ENCODE results near the gene PTPRT.

Gene PTPRT

GRCh38 chr20:42432496-42433334 is 757.0 kb downstream of the PTPRT start:
- DNase-seq, result no peak

- DNase-seq, result no peak
Observed at GRCh38 chr20:42430598-42430997, 759.1 kb downstream of the PTPRT start.

DNA sequence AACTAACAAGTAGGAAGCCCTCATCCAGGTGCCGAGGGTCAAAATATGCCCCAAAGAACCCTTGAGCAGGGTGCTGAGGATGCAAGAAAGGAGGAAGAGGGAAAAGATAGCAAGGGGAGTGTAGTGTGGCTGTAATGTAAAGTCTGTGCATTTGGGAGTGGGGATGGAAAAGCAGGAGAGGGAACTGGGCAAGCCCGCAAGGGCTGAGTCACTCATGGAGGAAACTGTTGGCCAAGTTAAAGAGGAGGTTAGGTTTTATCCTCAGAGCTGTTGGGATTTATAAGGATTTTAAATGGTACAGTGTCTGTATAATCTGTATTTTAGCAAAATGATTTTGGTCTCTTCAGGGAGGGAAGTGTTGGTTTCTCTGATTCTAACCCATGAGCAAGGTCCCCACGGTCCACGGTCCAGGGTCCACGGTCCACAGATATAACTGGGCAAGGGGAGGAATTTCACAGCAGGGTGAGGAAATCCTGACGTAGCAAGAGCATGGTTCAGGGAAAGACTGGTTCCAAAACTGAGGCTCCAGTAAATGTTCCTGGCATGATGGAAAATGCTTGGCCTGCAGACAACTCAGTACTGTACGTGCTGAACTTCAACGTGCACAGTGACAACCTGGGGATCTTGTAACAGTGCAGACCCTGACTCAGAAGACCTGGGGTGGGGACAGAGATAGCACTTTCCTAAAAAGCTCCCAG is 759.8 kb downstream of the PTPRT start:
- no peak for DNase-seq

DNA sequence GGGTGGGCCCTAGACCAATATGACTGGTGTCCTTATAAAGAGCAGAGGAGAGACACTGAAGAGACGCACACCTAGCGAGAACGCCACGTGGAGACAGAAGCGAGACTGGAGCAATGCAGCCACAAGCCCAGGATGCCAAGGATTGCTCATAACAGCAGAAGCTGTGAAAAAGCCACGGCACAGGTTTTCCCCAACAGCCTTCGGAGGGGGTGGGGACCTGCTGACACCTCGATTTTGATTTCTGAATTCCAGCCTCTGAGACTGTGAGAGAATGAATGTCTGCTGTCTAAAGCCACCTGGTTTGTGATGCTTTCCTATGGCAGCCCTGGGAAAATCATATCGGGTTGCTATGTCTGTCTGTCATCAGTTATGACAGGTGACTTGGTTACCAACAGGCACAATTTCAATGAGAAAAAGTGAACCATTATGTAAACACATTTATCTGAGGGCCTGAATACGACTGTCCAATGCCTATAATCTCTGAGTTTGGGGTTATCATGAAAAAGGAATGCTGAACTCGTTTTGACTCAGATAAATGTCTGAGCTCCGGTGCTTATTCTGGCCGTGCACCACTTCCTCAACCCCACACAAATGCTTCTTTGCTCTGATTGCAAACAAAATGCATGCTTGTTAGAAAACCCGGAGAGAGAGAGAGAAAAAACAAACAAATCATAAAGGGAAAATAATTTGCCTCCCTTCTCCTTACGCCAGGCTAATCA is 769.7 kb downstream of the PTPRT start:
- DNase-seq, result no peak

DNA sequence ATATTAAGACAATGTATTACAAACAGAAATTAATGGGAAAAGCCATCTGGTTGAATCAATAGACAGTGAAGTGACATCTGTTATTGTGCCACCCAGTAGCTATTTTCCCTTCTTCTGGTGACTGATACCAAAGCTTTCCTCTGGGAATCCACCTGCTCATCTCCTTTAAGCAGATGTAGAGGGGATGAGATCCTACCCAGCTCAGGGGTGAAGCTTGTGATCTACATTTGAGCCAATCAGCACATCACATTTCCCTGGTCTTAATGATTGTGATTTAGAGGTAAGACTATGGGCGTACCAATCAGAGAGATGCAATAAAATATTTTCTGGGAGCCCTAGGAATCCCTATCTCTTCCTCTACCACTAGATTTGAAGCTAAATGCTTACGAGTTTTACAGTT is 782.9 kb downstream of the PTPRT start:
- DNase-seq, result no peak

- no peak for DNase-seq
Observed at GRCh38 chr20:42402455-42402854, 787.3 kb downstream of the PTPRT start.

GRCh38 chr20:42401613-42402012 is 788.1 kb downstream of the PTPRT start:
- DNase-seq, result no peak

DNA sequence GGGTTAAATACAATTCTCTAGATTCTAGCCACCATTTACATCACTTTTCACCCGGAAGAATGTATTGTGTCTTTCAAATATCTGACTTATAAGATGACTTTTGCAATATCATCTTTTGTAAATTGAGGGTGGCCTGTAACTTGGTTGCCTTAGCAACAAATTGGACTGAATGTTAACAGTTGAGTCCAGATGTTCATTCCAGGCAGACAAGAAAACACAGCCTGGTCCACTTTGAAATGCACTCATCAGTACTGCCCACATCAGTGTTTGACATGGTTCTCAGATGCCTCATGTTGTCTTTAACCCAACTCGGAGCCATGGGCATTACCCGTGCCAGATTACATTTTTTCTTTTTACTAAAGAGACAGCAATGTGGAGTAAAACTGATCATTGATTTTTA is 789.9 kb downstream of the PTPRT start:
- no peak for DNase-seq

GRCh38 chr20:42392442-42392841 is 797.3 kb downstream of the PTPRT start:
- DNase-seq, result no peak

GRCh38 chr20:42391807-42392206 is 797.9 kb downstream of the PTPRT start:
- DNase-seq, result no peak

- no peak for DNase-seq
Observed at GRCh38 chr20:42380287-42380686, 809.4 kb downstream of the PTPRT start.

- DNase-seq, result no peak
Observed at GRCh38 chr20:42379385-42379784, 810.3 kb downstream of the PTPRT start.

DNA sequence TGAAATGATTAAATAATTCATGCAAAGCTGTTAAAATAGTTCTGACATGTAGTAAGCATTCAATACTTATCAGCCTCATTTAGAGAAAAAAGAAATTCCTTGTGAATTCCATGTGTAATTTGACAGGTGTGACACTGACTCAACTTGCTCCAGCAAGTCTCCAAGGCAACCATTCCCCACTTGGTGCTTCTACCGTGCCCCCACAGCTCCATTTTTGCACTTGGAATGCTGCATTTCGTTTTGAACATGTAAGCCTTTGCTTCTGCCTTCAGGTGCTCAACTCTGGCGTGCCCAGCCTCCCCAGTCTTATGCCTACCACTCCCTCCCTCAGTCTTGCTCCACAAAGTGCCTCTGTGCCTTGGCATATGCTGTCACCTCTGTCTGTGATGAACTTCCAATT is 810.9 kb downstream of the PTPRT start:
- no peak for DNase-seq

GRCh38 chr20:42376131-42376530 is 813.6 kb downstream of the PTPRT start:
- no peak for DNase-seq

DNA sequence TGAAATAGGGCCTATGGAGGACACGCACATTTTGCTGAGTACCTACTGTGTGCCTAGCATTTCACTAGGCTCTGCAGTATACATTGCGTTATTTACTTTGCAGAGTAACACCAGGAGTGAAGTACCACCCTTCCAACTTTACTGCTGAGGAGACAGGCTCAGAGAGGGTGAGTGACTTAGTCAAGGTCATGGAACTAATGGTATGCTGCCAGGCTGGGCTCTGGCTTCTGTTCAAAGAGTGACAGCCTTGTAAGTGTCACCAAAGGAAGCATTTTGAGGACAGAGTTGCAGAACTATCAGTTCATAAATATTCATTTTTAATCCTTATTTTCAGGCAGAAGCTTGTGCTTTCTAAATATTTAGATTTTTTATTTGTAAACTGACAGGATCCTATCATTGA is 816.7 kb downstream of the PTPRT start:
- DNase-seq, result no peak

DNA sequence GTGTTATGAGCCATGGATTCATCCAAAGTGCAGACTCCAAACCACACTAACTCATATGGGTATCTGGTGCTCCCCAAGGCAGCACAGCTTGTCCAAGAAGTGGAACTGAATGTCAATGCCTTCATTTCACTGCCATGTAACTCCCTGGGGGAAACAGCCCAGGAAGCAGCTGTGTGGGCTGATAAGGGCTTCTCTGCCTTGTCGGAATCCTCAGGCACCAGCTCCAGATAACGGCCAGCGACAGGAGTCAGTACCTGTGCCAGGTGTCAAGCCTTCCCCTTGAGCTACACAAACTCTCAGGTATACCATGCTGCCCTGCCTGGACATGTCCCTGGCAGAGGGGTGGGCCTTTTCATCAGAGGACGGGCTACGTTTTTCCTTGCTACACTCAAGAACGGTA is 819.6 kb downstream of the PTPRT start:
- no peak for DNase-seq

- no peak for DNase-seq
Observed at GRCh38 chr20:42368910-42369309, 820.8 kb downstream of the PTPRT start.

DNA sequence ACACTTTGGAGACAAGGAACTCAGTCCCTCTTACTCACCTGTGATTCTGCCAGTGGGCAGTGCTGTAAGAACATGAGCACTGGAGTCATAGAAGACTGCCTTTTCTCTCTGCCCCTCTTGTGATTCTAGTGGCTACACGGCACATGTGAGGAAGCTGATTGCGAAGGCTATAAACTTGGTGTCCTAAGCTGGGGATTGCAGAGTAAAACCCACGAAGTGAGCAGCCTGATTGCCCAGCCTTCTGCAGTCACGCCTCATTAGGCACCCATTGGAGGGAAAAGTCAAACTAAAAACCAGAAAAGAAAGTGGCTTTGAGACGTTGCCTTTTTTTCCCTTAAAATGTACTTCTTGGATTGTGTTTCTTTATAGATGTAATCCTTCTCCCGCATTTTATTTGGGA is 823.1 kb downstream of the PTPRT start:
- DNase-seq, result no peak

DNA sequence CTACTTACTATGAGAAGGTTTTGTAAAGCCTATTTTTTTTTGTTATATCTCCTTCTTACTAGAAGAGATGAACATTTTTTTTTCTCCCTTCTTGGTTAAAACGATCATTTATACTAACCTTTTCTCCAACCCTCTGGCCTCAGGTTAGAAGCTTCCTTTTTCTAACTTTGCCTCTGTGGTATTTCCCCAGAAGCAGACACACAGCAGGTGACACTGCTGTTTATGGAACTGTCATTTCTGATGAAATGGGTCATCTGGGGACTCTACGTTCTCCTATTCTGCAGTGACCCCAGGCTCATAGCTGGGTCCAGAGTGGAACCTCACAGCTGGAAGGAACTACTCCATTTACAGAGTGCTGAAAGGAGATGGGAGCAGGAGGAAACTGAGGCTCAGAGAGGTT is 825.3 kb downstream of the PTPRT start:
- DNase-seq, result no peak

DNA sequence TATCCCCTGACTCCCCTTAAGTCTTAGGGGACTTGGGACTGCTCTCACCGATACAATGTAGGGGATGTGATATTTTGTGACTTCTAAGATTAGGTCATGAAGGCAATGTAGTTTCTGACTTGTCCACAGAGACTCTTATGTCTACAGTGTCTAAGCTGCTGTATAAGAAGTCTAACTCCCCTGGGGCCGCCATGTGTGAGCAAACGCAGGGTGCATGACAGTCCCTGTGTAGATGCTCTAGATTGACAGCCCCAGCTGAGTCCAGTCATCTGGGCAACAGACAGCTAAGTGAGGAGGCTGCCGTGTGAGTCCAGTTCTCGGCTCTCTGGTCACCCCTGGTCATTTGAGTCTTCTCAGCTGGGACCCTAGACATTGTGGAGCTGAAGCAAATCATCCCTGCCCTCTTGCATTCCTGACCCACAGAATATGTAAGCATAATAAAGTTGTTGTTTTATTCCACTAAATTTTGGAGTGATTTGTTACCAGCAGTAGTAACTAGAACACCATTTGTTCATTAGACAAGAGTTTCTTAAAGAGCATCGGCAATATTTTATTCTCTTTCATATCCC is 828.2 kb downstream of the PTPRT start:
- no peak for DNase-seq

DNA sequence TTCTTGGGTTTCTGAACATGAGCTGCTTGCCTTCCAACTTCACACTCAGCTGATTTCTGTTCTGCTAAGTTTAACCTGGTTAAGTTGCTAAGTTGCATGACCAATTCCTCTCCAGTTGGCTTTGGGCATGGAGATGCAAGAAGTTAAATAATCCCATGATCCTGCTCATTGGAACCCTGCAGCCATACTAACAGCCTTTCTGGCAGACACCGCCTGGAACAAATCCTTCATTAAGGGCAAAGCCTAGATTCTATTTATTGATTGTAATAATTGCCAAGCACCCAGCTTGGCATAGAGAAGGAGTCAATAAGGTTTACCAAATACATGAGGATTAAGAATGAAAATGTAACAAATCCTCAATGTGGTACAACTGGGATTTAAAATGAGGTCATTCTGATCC is 829.1 kb downstream of the PTPRT start:
- no peak for DNase-seq

- DNase-seq, result no peak
Observed at GRCh38 chr20:42359617-42360016, 830.1 kb downstream of the PTPRT start.

DNA sequence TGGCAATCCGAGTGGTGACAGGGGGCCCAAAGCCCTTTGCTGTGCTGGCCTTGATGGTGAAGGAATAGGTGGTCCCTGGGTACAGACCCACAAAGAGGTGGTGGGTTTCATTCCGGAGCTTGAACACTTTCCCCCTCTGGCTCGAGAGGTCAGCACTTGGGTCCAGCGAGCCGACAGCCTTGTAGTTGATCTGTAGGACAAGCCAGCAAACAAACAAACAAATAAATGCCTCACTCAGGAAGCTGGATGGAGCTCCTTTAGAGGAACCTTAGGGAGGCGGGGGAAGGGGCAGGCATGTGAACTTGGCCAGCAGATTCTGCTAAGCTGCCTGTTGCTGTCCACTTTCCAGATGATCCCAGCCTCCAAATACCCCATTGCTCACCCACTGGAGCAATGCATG is 837.6 kb downstream of the PTPRT start:
- no peak for DNase-seq

- DNase-seq, result no peak
Observed at GRCh38 chr20:42350521-42350920, 839.2 kb downstream of the PTPRT start.

All from SIG-M5 (cell line).